ENCODE results near the gene SLC27A5. TPM values are rescaled to one million over a fixed set of nuclear protein-coding genes. Genes with fewer than 3 reads are reported as not detected.
"Not testable (repeated sequence)": the region's sequence is repeated elsewhere in the genome, so short reads cannot be mapped to it uniquely, and the experiment has no call there.

SLC27A5 gene
- total RNA-seq, 3 donors from 2014 or later (not counting 1 experiment from before 2014, with no cell fraction given), result 4.6 to 7.0 (median 4.7) TPM

DNA sequence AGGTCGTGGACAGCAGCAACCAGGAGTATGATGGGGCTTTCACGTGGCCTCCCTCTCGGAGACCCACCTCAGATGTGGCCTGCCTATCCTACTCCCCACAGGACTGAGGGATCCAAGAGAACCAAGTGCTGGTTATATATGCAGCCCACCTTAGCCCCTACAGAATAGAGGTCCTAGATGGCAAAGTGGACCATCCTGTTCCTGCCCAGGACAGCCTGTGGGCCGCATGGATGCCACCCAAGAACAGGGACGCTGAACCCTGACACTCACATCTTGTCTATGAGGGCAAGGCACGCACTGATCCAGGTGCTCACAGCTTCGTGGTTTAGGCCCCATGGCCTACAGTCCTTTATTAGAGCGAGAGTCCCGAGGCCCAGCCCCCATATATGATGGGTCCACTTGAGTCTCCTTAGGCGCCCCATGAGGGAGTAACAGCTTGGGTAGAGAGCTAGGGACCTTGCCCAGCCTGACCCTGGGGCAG, 1.5 kb upstream of the SLC27A5 start:
- Mint-ChIP-seq H3K4me1 (peaks cover 3 to 34% of the 10 kb centered on the region in 2 donors), H3K27ac (peak overlapping the region; percentile 76 to 85), H3K27me3 (ENCODE audit: low read depth in 2 of 2) (no peaks in the 10 kb centered on the region), H3K4me3 (peak overlapping the region; percentile 76), H3K9me3 (no peaks in the 10 kb centered on the region), H3K36me3 (no peaks in the 10 kb centered on the region)
- WGBS (ENCODE audit: insufficient coverage), result 93% methylated on average over 9 of the region's 10 CpGs
- Histone ChIP-seq H3K9me3 (ENCODE audit: control insufficient read depth, insufficient read depth, low read length) (no peaks in the 10 kb centered on the region), H3K27me3 (ENCODE audit: control insufficient read depth, insufficient read depth, low read length) (no peaks in the 10 kb centered on the region), H3K4me3 (ENCODE audit: low read length) (no peak overlapping the region), H3K4me1 (ENCODE audit: control insufficient read depth, insufficient read depth, low read length) (peaks cover 34% of the 10 kb centered on the region), H3K36me3 (ENCODE audit: control insufficient read depth, insufficient read depth, low read length) (peaks cover 16% of the 10 kb centered on the region), H3K27ac (ENCODE audit: low read length) (peak overlapping the region; percentile 64)
- no peak for TF ChIP-seq CTCF (IDR thresholded peaks at IDR 0.05)
- intact Hi-C loops (cut with micrococcal nuclease), result no loop called here
- no peak for DNase-seq
- ATAC-seq, result no peak

GRCh38 chr19:58510084-58510862, 1.5 kb downstream of the SLC27A5 start:
- no peak for ATAC-seq
- no peaks in the 10 kb centered on the region for H3K36me3 ChIP-seq (ENCODE audit: control insufficient read depth, insufficient read depth, low read length)
- DNase-seq, result no peak
- H3K27ac ChIP-seq (ENCODE audit: low read length), result no peak overlapping the region
- peaks cover 7% of the 10 kb centered on the region for H3K9me3 ChIP-seq (ENCODE audit: control insufficient read depth, insufficient read depth, low read length)
- TF ChIP-seq CTCF (IDR thresholded peaks at IDR 0.05), result no peak
- peaks cover 18% of the 10 kb centered on the region for H3K4me1 ChIP-seq (ENCODE audit: control insufficient read depth, insufficient read depth, low read length)
- intact Hi-C loops (cut with micrococcal nuclease), result no loop called here
- Mint-ChIP-seq H3K4me3 (no peak overlapping the region), H3K27ac (no peak overlapping the region), H3K27me3 (ENCODE audit: low read depth in 2 of 2) (no peaks in the 10 kb centered on the region), H3K4me1 (peaks cover 0 to 15% of the 10 kb centered on the region in 2 donors), H3K9me3 (peaks cover 3 to 4% of the 10 kb centered on the region in 2 donors), H3K36me3 (no peaks in the 10 kb centered on the region)
- 89% methylated on average over 8 of the region's 8 CpGs for WGBS (ENCODE audit: insufficient coverage)
- H3K27me3 ChIP-seq (ENCODE audit: control insufficient read depth, insufficient read depth, low read length), result no peaks in the 10 kb centered on the region
- no peak overlapping the region for H3K4me3 ChIP-seq (ENCODE audit: low read length)

DNA sequence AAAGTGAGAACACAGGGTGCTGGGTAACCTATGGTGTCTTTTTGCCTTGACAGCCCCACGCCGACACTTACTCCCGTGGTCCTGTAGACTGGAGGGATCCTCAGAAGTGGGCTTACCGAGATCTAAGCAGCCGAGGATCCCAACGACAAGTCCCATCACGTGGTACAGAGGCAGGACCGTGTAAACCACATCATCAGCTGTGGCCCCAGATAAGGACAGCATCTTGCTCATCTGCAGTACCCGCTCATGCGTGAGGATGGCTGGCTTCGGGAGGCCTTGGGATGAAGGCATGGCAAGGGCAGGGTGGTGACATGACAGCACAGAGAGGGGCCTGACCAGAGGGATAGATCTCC, 2.1 kb downstream of the SLC27A5 start:
- intact Hi-C loops (cut with micrococcal nuclease), result no loop called here
- no peak overlapping the region for H3K27ac Mint-ChIP-seq
- DNase-seq, result no peak

DNA sequence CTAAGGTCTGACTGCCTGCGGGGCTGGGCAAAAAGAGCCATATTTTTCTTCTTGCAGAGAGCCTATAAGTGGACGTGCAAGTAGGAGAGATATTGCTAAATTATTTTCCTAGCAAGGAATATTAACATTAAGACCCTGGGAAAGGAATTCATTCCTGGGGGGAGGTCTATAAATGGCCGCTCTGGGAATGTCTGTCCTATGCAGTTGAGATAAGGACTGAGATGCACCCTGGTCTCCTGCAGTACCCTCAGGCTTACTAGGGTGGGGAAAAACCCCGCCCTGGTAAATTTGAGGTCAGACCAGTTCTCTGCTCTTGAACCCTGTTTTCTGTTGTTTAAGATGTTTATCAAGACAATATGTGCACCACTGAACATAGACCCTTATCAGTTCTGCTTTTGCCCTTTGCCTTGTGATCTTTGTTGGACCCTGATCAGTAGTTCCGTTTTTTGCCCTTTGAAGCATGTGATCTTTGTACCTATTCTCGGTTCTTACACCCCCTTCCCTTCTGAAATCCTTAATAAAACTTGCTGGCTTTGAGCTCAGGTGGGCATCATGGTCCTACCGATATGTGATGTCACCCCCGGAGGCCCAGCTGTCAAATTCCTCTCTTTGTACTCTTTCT, 4.1 kb downstream of the SLC27A5 start:
- H3K27me3 Mint-ChIP-seq (ENCODE audit: low read depth in 2 of 2); H3K27me3 ChIP-seq (ENCODE audit: control insufficient read depth, insufficient read depth, low read length); H3K4me1 Mint-ChIP-seq; H3K27ac ChIP-seq (ENCODE audit: low read length); H3K36me3 Mint-ChIP-seq; H3K36me3 ChIP-seq (ENCODE audit: control insufficient read depth, insufficient read depth, low read length); intact Hi-C loops (cut with micrococcal nuclease); H3K4me1 ChIP-seq (ENCODE audit: control insufficient read depth, insufficient read depth, low read length); ATAC-seq; H3K4me3 Mint-ChIP-seq; H3K27ac Mint-ChIP-seq; H3K9me3 ChIP-seq (ENCODE audit: control insufficient read depth, insufficient read depth, low read length); H3K9me3 Mint-ChIP-seq; DNase-seq; H3K4me3 ChIP-seq (ENCODE audit: low read length): not testable (repeated sequence)
- 83% methylated on average over 8 of the region's 8 CpGs for WGBS (ENCODE audit: insufficient coverage)

More for the DNA sequence above, 2.1 kb downstream of the SLC27A5 start:
- no peak overlapping the region for H3K4me3 Mint-ChIP-seq
- no peaks in the 10 kb centered on the region for H3K36me3 ChIP-seq (ENCODE audit: control insufficient read depth, insufficient read depth, low read length)
- H3K9me3 Mint-ChIP-seq, result peaks cover 3 to 4% of the 10 kb centered on the region in 2 donors
- no peak overlapping the region for H3K4me3 ChIP-seq (ENCODE audit: low read length)
- TF ChIP-seq CTCF (IDR thresholded peaks at IDR 0.05), result no peak
- H3K36me3 Mint-ChIP-seq, result no peaks in the 10 kb centered on the region
- peaks cover 0 to 14% of the 10 kb centered on the region in 2 donors for H3K4me1 Mint-ChIP-seq
- peaks cover 7% of the 10 kb centered on the region for H3K9me3 ChIP-seq (ENCODE audit: control insufficient read depth, insufficient read depth, low read length)
- ATAC-seq, result no peak
- H3K27me3 ChIP-seq (ENCODE audit: control insufficient read depth, insufficient read depth, low read length), result no peaks in the 10 kb centered on the region
- WGBS (ENCODE audit: insufficient coverage), result 90% methylated on average over 11 of the region's 11 CpGs
- H3K4me1 ChIP-seq (ENCODE audit: control insufficient read depth, insufficient read depth, low read length), result peaks cover 16% of the 10 kb centered on the region
- H3K27me3 Mint-ChIP-seq (ENCODE audit: low read depth in 2 of 2), result no peaks in the 10 kb centered on the region
- no peak overlapping the region for H3K27ac ChIP-seq (ENCODE audit: low read length)

All from natural killer cell (primary cell).